Parathyroid adenoma (tissue), 2 donors: Measurements from ENCODE around the gene DTX4.

ENCODE experiments used
- H2AFZ ChIP-seq: fragments of 300-600 bp; sonication (generic); one replicate; pipeline ENCODE4 v1.7.0; 2017; ENCODE audit warnings: antibody characterized with exemption, mild to moderate bottlenecking
- H3K27ac ChIP-seq: fragments of 300-600 bp; sonication (generic); one replicate; pipeline ENCODE4 v1.7.0; 2017
- H3K27me3 ChIP-seq: fragments of 300-600 bp; sonication (generic); one replicate; pipeline ENCODE4 v1.7.0; 2017; ENCODE audit warnings: low read length; ENCODE audit not compliant: control insufficient read depth, insufficient read depth
- H3K36me3 ChIP-seq: fragments of 300-600 bp; sonication (generic); one replicate; pipeline ENCODE4 v1.7.0; 2017; ENCODE audit warnings: low read length; ENCODE audit not compliant: control insufficient read depth, insufficient read depth
- H3K4me1 ChIP-seq: fragments of 300-600 bp; sonication (generic); one replicate; pipeline ENCODE4 v1.7.0; 2017; ENCODE audit warnings: control low read depth
- H3K4me2 ChIP-seq: fragments of 300-600 bp; sonication (generic); one replicate; pipeline ENCODE4 v1.7.0; 2017; ENCODE audit warnings: low read length
- H3K4me3 ChIP-seq: fragments of 300-600 bp; sonication (generic); one replicate; pipeline ENCODE4 v1.7.0; 2017; ENCODE audit warnings: low read depth, low read length
- H3K79me2 ChIP-seq: fragments of 300-600 bp; sonication (generic); one replicate; pipeline ENCODE4 v1.7.0; 2017; ENCODE audit warnings: control low read depth
- H3K9ac ChIP-seq: fragments of 300-600 bp; sonication (generic); one replicate; pipeline ENCODE4 v1.7.0; 2017; ENCODE audit warnings: mild to moderate bottlenecking
- H3K9me3 ChIP-seq: fragments of 300-600 bp; sonication (generic); one replicate; pipeline ENCODE4 v1.7.0; 2017; ENCODE audit warnings: low read length; ENCODE audit not compliant: control insufficient read depth
- CTCF ChIP-seq: fragments of 300-600 bp; sonication (generic); IDR thresholded peaks from one replicate; pipeline ENCODE4 v1.7.0; 2017; ENCODE audit warnings: antibody characterized with exemption, mild to moderate bottlenecking
- donor health status: primary hyperparathyroidism.

The DTX4 gene

GRCh38 chr11:59185386-59185945 lies 13.5 kb downstream of the DTX4 start:
- Histone ChIP-seq H2AFZ (no peak overlapping the region), H3K36me3 (no peaks in the 10 kb centered on the region), H3K4me2 (no peak overlapping the region), H3K4me1 (no peaks in the 10 kb centered on the region), H3K27ac (no peak overlapping the region), H3K79me2 (no peaks in the 10 kb centered on the region), H3K27me3 (no peaks in the 10 kb centered on the region), H3K4me3 (no peak overlapping the region), H3K9me3 (no peaks in the 10 kb centered on the region), H3K9ac (no peak overlapping the region)
- TF ChIP-seq CTCF: no peak

- no peaks in the 10 kb centered on the region for H3K4me1 ChIP-seq
- no peak overlapping the region for H3K4me2 ChIP-seq
- no peak overlapping the region for H3K9ac ChIP-seq
- no peak overlapping the region for H2AFZ ChIP-seq
- no peaks in the 10 kb centered on the region for H3K79me2 ChIP-seq
- no peaks in the 10 kb centered on the region for H3K36me3 ChIP-seq
- no peaks in the 10 kb centered on the region for H3K9me3 ChIP-seq
- no peaks in the 10 kb centered on the region for H3K27me3 ChIP-seq
- no peak overlapping the region for H3K27ac ChIP-seq
- TF ChIP-seq CTCF: peak; percentile 31
- H3K4me3 ChIP-seq: no peak overlapping the region
Observed at GRCh38 chr11:59186130-59186594, 14.2 kb downstream of the DTX4 start.

GRCh38 chr11:59187035-59187434 lies 15.1 kb downstream of the DTX4 start:
- Histone ChIP-seq H3K79me2 (no peaks in the 10 kb centered on the region), H3K9ac (no peak overlapping the region), H3K27me3 (no peaks in the 10 kb centered on the region), H3K4me1 (no peaks in the 10 kb centered on the region), H3K36me3 (no peaks in the 10 kb centered on the region), H3K9me3 (no peaks in the 10 kb centered on the region), H3K4me2 (no peak overlapping the region), H3K4me3 (no peak overlapping the region), H3K27ac (no peak overlapping the region), H2AFZ (no peak overlapping the region)
- TF ChIP-seq CTCF: no peak

GRCh38 chr11:59187587-59187986 lies 15.7 kb downstream of the DTX4 start:
- no peaks in the 10 kb centered on the region for H3K79me2 ChIP-seq
- H3K36me3 ChIP-seq: no peaks in the 10 kb centered on the region
- H3K4me2 ChIP-seq: no peak overlapping the region
- H3K9me3 ChIP-seq: no peaks in the 10 kb centered on the region
- no peak overlapping the region for H3K9ac ChIP-seq
- H2AFZ ChIP-seq: no peak overlapping the region
- no peak overlapping the region for H3K4me3 ChIP-seq
- TF ChIP-seq CTCF: no peak
- no peak overlapping the region for H3K27ac ChIP-seq
- no peaks in the 10 kb centered on the region for H3K4me1 ChIP-seq
- no peaks in the 10 kb centered on the region for H3K27me3 ChIP-seq

- no peak overlapping the region for H3K4me2 ChIP-seq
- no peak for TF ChIP-seq CTCF
- H3K79me2 ChIP-seq: no peaks in the 10 kb centered on the region
- H2AFZ ChIP-seq: no peak overlapping the region
- no peaks in the 10 kb centered on the region for H3K36me3 ChIP-seq
- H3K4me1 ChIP-seq: no peaks in the 10 kb centered on the region
- H3K27ac ChIP-seq: no peak overlapping the region
- no peak overlapping the region for H3K4me3 ChIP-seq
- no peaks in the 10 kb centered on the region for H3K27me3 ChIP-seq
- no peaks in the 10 kb centered on the region for H3K9me3 ChIP-seq
- no peak overlapping the region for H3K9ac ChIP-seq
Observed at GRCh38 chr11:59188954-59189353, 17.0 kb downstream of the DTX4 start.
